HEK293T (cell line): ENCODE results near the gene JMJD7.

Experiments
- ARNT ChIP-seq: fragments of 450-650 bp; IDR thresholded peaks from 2 replicates; pipeline ENCODE4 v1.6.1; 2017; ENCODE audit warnings: mild to moderate bottlenecking
- BHLHE40 ChIP-seq: fragments of 450-650 bp; IDR thresholded peaks from 2 replicates; pipeline ENCODE4 v1.6.1; 2016; ENCODE audit warnings: mild to moderate bottlenecking, moderate library complexity, borderline replicate concordance
- FOXM1 ChIP-seq: fragments of 450-650 bp; IDR thresholded peaks from 2 replicates; pipeline ENCODE4 v1.6.1; 2017; ENCODE audit warnings: mild to moderate bottlenecking, borderline replicate concordance
- TARDBP ChIP-seq: fragments of 450-650 bp; IDR thresholded peaks from 2 replicates; pipeline ENCODE4 v1.6.1; 2016

GRCh38 chr15:41886741-41887140 lies 58.8 kb downstream of the JMJD7 start:
- TF ChIP-seq BHLHE40, result no peak
- TF ChIP-seq ARNT, result no peak
- no peak for TF ChIP-seq FOXM1
- no peak for TF ChIP-seq TARDBP
